IPS-18c (cell line): ENCODE data around the gene PSG2.
"Not testable (repeated sequence)": the region's sequence is repeated elsewhere in the genome, so short reads cannot be mapped to it uniquely, and the experiment has no call there.

ENCODE experiments used
- H3K4me3 ChIP-seq: 2 replicates; pipeline ENCODE4 v1.7.0; 2013; ENCODE audit warnings: low read depth, mild to moderate bottlenecking, low read length, moderate library complexity; ENCODE audit not compliant: insufficient read depth
- H3K9me3 ChIP-seq: one replicate; pipeline ENCODE4 v1.6.1; 2013; ENCODE audit warnings: mild to moderate bottlenecking, low read length, moderate library complexity; ENCODE audit not compliant: control insufficient read depth, insufficient read depth

PSG2 gene

DNA sequence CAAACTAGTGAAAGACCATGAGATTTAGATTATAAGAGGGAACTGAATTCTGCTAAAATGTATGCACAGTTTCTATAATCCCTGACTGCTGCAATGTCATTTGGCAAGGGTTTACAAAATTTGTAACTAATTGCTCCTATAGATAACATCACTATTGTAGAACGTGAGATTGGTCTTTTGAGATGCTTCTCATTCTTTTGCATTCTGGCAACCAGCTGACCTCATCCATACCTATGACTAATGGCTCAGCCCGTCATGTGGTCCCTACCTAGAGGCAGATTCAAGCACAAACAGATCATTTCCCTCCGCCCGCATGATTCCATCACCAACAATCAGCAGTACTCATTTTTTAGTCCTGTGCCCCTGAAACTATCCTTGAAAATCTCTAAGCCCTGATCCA lies 60.4 kb downstream of the PSG2 start:
- H3K9me3 ChIP-seq, H3K4me3 ChIP-seq: not testable (repeated sequence)

DNA sequence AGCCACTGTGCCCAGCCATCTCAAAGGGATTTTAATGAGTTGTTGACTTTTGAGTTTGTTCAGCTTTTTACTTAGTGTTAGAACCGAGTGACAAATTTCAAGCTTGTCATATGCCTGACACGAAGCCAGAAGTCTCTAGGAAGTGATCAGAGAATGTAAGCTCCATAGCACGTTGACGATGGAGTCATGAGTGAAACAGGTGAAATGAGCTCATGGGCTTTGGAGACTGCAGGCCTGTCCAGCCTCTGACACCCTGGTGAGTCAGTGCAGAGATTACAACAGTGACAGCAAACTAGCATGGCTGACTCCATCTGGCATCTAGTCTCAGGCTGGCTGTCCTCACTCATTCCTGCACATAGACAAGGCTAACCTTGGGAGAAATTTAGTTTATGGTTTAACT lies 60.9 kb downstream of the PSG2 start:
- not testable (repeated sequence) for H3K9me3 ChIP-seq, H3K4me3 ChIP-seq

DNA sequence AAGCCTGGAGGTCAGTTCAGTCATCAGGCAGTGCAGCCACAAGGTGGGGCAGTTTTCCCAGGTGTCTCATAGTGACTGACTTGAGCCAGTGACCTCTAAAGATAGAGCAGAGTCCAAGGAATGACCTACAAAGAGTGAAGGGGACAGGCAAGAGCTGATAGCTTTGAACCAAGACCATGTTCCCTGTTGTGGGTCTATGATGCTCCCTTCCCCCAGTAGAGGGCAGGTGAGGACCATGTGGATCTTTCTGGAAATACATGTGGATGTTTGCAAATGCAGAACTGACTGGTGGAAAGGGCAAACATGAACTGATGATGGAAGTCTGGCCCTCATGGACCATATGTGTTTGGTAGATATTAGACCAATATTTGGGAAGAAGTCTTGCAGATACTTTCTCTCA lies 62.9 kb downstream of the PSG2 start:
- not testable (repeated sequence) for H3K9me3 ChIP-seq, H3K4me3 ChIP-seq
